Large intestine (tissue), 12 donors: ENCODE data around the gene SATL1. TPM values are rescaled to one million over a fixed set of nuclear protein-coding genes. Genes with fewer than 3 reads are reported as not detected.
"Not testable (repeated sequence)": the region's sequence is repeated elsewhere in the genome, so short reads cannot be mapped to it uniquely, and the experiment has no call there.

Source experiments
- DNase-seq, 2 donors: peaks; one replicate each; pipeline versions ENCODE4 v3.0.0 to v3.0.0-alpha.2; 2013
- H3K27ac ChIP-seq: one replicate; pipeline ENCODE4 v1.5.1; 2013; ENCODE audit warnings: low read length
- H3K27me3 ChIP-seq: 2 replicates; pipeline ENCODE4 v1.6.1; 2013; ENCODE audit warnings: low read length; ENCODE audit not compliant: control insufficient read depth, insufficient read depth
- H3K36me3 ChIP-seq: 2 replicates; pipeline ENCODE4 v1.6.1; 2013; ENCODE audit warnings: low read length; ENCODE audit not compliant: control insufficient read depth, insufficient read depth
- H3K4me1 ChIP-seq: one replicate; pipeline ENCODE4 v1.6.1; 2013; ENCODE audit warnings: low read length; ENCODE audit not compliant: control insufficient read depth, insufficient read depth
- H3K4me3 ChIP-seq: one replicate; pipeline ENCODE4 v1.5.1; 2013; ENCODE audit warnings: low read length
- H3K9me3 ChIP-seq: one replicate; pipeline ENCODE4 v1.6.1; 2013; ENCODE audit warnings: mild to moderate bottlenecking, low read depth, low read length, moderate library complexity; ENCODE audit not compliant: control insufficient read depth
- WGBS: methylation state at CpG from one replicate; pipeline ENCODE4 v1.1.5; 2013; ENCODE audit warnings: low lambda C conversion rate; ENCODE audit not compliant: insufficient coverage; 5-methylcytosine and 5-hydroxymethylcytosine counted together
- long read RNA-seq, 11 donors: transcript quantifications; one replicate each; lab custom pipeline, GENCODE V29; 2026
- polyA plus RNA-seq: library from polyadenylated mRNA; unstranded; fragments of 120-200 nt; gene quantifications from one replicate; pipeline ENCODE4 v1.2.1, GENCODE V29; 2013

The SATL1 gene
- polyA plus RNA-seq, result 0.22 TPM
- long read RNA-seq, donor 1, result 0 reads
- long read RNA-seq, donor 2, partial matches to known transcripts, result 0 of 1 reads
- long read RNA-seq, donor 2, other reads (novel, unspliced or antisense), result 0 of 1 reads
- long read RNA-seq, donor 3, partial matches to known transcripts, result 5 of 5 reads
- long read RNA-seq, donor 3, other reads (novel, unspliced or antisense), result 0 of 5 reads
- long read RNA-seq, donor 4, result 0 reads
- long read RNA-seq, donor 5, partial matches to known transcripts, result 12 of 12 reads
- long read RNA-seq, donor 5, other reads (novel, unspliced or antisense), result 0 of 12 reads
- long read RNA-seq, donor 6, result 0 reads
- long read RNA-seq, donor 7, result 0 reads
- long read RNA-seq, donor 8, result 0 reads
- long read RNA-seq, donor 9, result 0 reads
- long read RNA-seq, donor 10, result 0 reads
- long read RNA-seq, donor 11, result 0 reads

DNA sequence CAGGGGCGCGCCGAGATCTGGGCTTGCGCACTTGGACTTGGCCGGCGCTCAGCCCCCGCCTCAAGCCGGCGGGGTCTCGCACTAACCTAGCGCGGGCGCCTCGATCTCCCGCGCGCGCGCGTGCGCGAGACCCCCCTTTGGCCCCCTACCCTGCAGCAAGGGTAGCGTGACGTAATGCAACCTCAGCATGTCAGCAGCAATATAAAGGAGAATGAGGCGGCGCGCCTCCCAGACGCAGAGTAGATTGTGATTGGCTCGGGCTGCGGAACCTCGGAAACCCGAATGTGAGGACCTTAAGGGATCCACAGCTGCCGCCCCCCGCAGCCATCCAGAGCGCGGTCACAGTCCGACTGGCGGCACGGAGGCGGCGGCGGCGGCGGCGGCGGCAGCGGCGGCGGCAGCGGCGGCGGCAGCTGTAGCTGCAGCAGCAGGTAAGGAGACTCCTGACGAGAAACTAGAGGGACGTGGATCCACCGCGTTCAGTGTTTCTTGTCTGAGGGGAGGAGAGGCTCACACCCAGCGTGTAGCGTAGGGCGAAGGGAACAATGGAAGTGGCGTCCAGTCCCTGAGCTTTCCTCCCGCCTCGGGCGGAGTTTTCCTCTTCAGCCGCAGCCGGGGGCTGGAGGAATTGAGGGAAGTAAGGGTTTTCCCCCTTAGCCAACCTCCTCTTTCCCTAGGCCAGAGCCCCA lies at the start of gene SATL1, which contains the start of gene ZNF711:
Gene SATL1 (minus strand): TSS at position 19 of the 689 bp plus-strand sequence. CDS start 134,811 bp downstream, outside the sequence.
Gene ZNF711 (plus strand): TSS at position 231 of the 689 bp plus-strand sequence. CDS start 3,582 bp downstream, outside the sequence.
- Histone ChIP-seq H3K9me3 (no peaks in the 10 kb centered on the region), H3K27ac (peak within 1 kb of the TSS; percentile 94), H3K4me3 (peak within 1 kb of the TSS; percentile 87), H3K36me3 (no peaks in the 10 kb centered on the region), H3K4me1 (no peaks in the 10 kb centered on the region), H3K27me3 (no peaks in the 10 kb centered on the region)
- no CpG with 5 or more reads among the region's 65 CpGs for WGBS
- DNase-seq, result peak; percentile 84 to 88

- no peak overlapping the region for H3K4me3 ChIP-seq
- H3K36me3 ChIP-seq, result peaks cover 2% of the 10 kb centered on the region
- WGBS, result 90% methylated on average over 2 of the region's 7 CpGs
- no peaks in the 10 kb centered on the region for H3K4me1 ChIP-seq
- no peaks in the 10 kb centered on the region for H3K27me3 ChIP-seq
- DNase-seq, result no peak
- H3K9me3 ChIP-seq, result no peaks in the 10 kb centered on the region
- H3K27ac ChIP-seq, result no peak overlapping the region
These were observed 45.6 kb upstream of the SATL1 start for GRCh38 chrX:85288992-85289723.

- H3K27ac ChIP-seq, H3K27me3 ChIP-seq, DNase-seq, H3K4me1 ChIP-seq, H3K9me3 ChIP-seq, H3K36me3 ChIP-seq, H3K4me3 ChIP-seq: not testable (repeated sequence)
- no CpG with 5 or more reads among the region's 6 CpGs for WGBS
These were observed 41.7 kb upstream of the SATL1 start for GRCh38 chrX:85285286-85285685.

GRCh38 chrX:85244450-85245211 lies 1.1 kb upstream of the SATL1 start:
- peak overlapping the region; percentile 87 for H3K4me3 ChIP-seq
- WGBS, result no CpG with 5 or more reads among the region's 42 CpGs
- no peaks in the 10 kb centered on the region for H3K36me3 ChIP-seq
- H3K27me3 ChIP-seq, result no peaks in the 10 kb centered on the region
- H3K27ac ChIP-seq, result peak overlapping the region; percentile 94
- H3K4me1 ChIP-seq, result no peaks in the 10 kb centered on the region
- no peaks in the 10 kb centered on the region for H3K9me3 ChIP-seq
- peak; percentile 31 to 57 for DNase-seq

- Histone ChIP-seq H3K4me1 (no peaks in the 10 kb centered on the region), H3K9me3 (no peaks in the 10 kb centered on the region), H3K27ac (peak overlapping the region; percentile 94), H3K4me3 (peak overlapping the region; percentile 87), H3K36me3 (no peaks in the 10 kb centered on the region), H3K27me3 (no peaks in the 10 kb centered on the region)
- peak in 1 of 2 donors; percentile 14 for DNase-seq
- 29% methylated on average over 2 of the region's 2 CpGs for WGBS
These were observed 424 bp downstream of the SATL1 start for GRCh38 chrX:85243155-85243554.

- no peaks in the 10 kb centered on the region for H3K4me1 ChIP-seq
- H3K27ac ChIP-seq, result no peak overlapping the region
- H3K36me3 ChIP-seq, result no peaks in the 10 kb centered on the region
- H3K9me3 ChIP-seq, result no peaks in the 10 kb centered on the region
- no CpG with 5 or more reads among the region's 2 CpGs for WGBS
- H3K4me3 ChIP-seq, result no peak overlapping the region
- H3K27me3 ChIP-seq, result no peaks in the 10 kb centered on the region
- DNase-seq, result no peak
These were observed 20.2 kb downstream of the SATL1 start for GRCh38 chrX:85223359-85223758.

GRCh38 chrX:85221361-85221760 lies 22.2 kb downstream of the SATL1 start:
- no peaks in the 10 kb centered on the region for H3K4me1 ChIP-seq
- H3K27ac ChIP-seq, result no peak overlapping the region
- no peaks in the 10 kb centered on the region for H3K9me3 ChIP-seq
- no peaks in the 10 kb centered on the region for H3K36me3 ChIP-seq
- H3K4me3 ChIP-seq, result no peak overlapping the region
- DNase-seq, result no peak
- H3K27me3 ChIP-seq, result no peaks in the 10 kb centered on the region
- no CpG with 5 or more reads among the region's 1 CpG for WGBS

DNA sequence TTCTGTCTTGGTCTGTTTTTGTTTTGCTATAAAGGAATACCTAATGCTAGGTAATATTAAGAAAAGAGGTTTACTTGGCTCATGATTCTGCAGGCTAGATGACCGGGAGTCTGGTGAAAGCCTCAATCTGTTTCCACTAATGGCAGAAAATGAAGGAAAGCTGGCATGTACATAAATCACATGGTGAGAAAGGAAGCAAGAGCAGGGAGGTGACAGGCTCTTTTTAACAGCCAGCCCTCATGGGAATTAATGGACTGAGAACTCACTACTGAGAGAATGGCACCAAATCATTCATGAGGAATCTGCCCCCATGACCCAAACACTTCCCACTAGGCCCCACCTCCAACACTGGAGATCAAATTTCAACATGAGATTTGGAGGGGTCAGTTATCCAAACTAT lies 27.6 kb downstream of the SATL1 start:
- no peak for DNase-seq
- H3K27ac ChIP-seq, result no peak overlapping the region
- WGBS, result no CpG with 5 or more reads among the region's 1 CpG
- H3K27me3 ChIP-seq, result no peaks in the 10 kb centered on the region
- H3K36me3 ChIP-seq, result no peaks in the 10 kb centered on the region
- no peaks in the 10 kb centered on the region for H3K9me3 ChIP-seq
- no peaks in the 10 kb centered on the region for H3K4me1 ChIP-seq
- no peak overlapping the region for H3K4me3 ChIP-seq

- H3K9me3 ChIP-seq, result no peaks in the 10 kb centered on the region
- WGBS, result no CpG with 5 or more reads among the region's 3 CpGs
- no peaks in the 10 kb centered on the region for H3K27me3 ChIP-seq
- H3K4me3 ChIP-seq, result no peak overlapping the region
- H3K36me3 ChIP-seq, result no peaks in the 10 kb centered on the region
- H3K4me1 ChIP-seq, result no peaks in the 10 kb centered on the region
- no peak overlapping the region for H3K27ac ChIP-seq
- no peak for DNase-seq
These were observed 29.6 kb downstream of the SATL1 start for GRCh38 chrX:85213792-85214530.
